ENCODE data around the gene TES.

TES gene

DNA sequence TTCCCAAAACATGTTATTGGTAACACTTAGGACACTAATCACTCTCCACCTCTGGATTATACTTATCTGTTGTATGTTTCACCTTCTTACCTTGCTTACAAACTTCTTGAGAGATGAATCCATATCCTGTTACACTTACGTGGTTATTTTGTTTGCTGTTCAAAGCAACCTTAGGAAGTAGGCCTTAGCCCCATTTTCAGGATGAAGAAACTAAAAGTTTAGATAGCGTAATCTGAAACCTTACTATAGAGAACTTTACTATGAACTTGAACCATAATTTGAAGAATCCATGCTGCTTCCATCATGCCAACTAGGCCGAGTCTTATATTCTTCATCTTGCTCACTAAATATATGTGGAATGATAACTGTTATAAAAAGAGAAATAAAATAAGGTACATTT, 4.6 kb downstream of the TES start:
- H3K4me1 ChIP-seq (ENCODE audit: control insufficient read depth, insufficient read depth, low read length) = no peaks in the 10 kb centered on the region
- no peaks in the 10 kb centered on the region for H3K9me3 ChIP-seq (ENCODE audit: control insufficient read depth, insufficient read depth, low read length)
- H3K4me3 ChIP-seq (ENCODE audit: low read depth, low read length) = no peak overlapping the region

GRCh38 chr7:116215551-116215950, 5.2 kb downstream of the TES start:
- Histone ChIP-seq H3K9ac (ENCODE audit: low read depth, low read length) (no peak overlapping the region), H3K36me3 (ENCODE audit: control insufficient read depth, insufficient read depth, low read length) (no peaks in the 10 kb centered on the region), H3K4me3 (ENCODE audit: low read depth, low read length) (no peak overlapping the region), H3K9me3 (ENCODE audit: control insufficient read depth, insufficient read depth, low read length) (no peaks in the 10 kb centered on the region), H3K4me1 (ENCODE audit: control insufficient read depth, insufficient read depth, low read length) (no peaks in the 10 kb centered on the region), H3K27me3 (ENCODE audit: control insufficient read depth, insufficient read depth, low read length) (peaks cover 6% of the 10 kb centered on the region)

More for the DNA sequence above, 4.6 kb downstream of the TES start:
- Histone ChIP-seq H3K9ac (ENCODE audit: low read depth, low read length) (no peak overlapping the region), H3K27me3 (ENCODE audit: control insufficient read depth, insufficient read depth, low read length) (peaks cover 7% of the 10 kb centered on the region), H3K36me3 (ENCODE audit: control insufficient read depth, insufficient read depth, low read length) (no peaks in the 10 kb centered on the region)

GRCh38 chr7:116216956-116217571, 6.7 kb downstream of the TES start:
- Histone ChIP-seq H3K9ac (ENCODE audit: low read depth, low read length) (no peak overlapping the region), H3K27me3 (ENCODE audit: control insufficient read depth, insufficient read depth, low read length) (peaks cover 3% of the 10 kb centered on the region), H3K36me3 (ENCODE audit: control insufficient read depth, insufficient read depth, low read length) (no peaks in the 10 kb centered on the region), H3K9me3 (ENCODE audit: control insufficient read depth, insufficient read depth, low read length) (no peaks in the 10 kb centered on the region), H3K4me3 (ENCODE audit: low read depth, low read length) (no peak overlapping the region), H3K4me1 (ENCODE audit: control insufficient read depth, insufficient read depth, low read length) (no peaks in the 10 kb centered on the region)

DNA sequence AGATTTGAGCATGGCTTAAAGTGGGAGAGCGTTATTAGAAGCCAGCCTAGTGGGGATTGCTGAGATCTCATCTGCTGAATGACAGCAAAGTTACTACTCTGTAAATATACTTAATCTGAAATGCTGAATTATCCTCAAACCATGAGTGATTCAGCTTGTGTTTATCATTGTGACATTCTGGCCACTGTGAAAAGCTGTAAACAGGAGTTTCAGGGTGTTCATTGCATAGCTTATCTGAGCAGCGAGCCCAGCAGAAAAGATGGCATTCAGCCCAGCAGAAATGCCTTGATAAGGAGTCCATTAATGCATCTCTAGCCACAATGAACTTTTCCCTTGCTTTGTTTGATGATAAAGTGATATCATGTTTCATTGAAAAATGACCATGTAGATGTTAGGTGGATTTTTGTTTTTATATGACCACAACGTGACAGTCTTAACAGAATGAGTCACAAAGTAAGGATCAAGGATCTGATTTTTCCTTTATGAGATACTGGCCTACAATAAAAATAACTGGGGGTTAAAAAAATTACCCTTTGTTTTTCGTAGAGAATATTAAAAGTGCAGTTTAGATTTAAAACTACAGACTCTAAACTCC, 7.8 kb downstream of the TES start:
- Histone ChIP-seq H3K4me3 (ENCODE audit: low read depth, low read length) (no peak overlapping the region), H3K9ac (ENCODE audit: low read depth, low read length) (no peak overlapping the region), H3K9me3 (ENCODE audit: control insufficient read depth, insufficient read depth, low read length) (no peaks in the 10 kb centered on the region), H3K4me1 (ENCODE audit: control insufficient read depth, insufficient read depth, low read length) (no peaks in the 10 kb centered on the region), H3K27me3 (ENCODE audit: control insufficient read depth, insufficient read depth, low read length) (no peaks in the 10 kb centered on the region), H3K36me3 (ENCODE audit: control insufficient read depth, insufficient read depth, low read length) (no peaks in the 10 kb centered on the region)

- H3K4me3 ChIP-seq (ENCODE audit: low read depth, low read length) = no peak overlapping the region
- no peaks in the 10 kb centered on the region for H3K4me1 ChIP-seq (ENCODE audit: control insufficient read depth, insufficient read depth, low read length)
- no peak overlapping the region for H3K9ac ChIP-seq (ENCODE audit: low read depth, low read length)
- no peaks in the 10 kb centered on the region for H3K36me3 ChIP-seq (ENCODE audit: control insufficient read depth, insufficient read depth, low read length)
- no peaks in the 10 kb centered on the region for H3K9me3 ChIP-seq (ENCODE audit: control insufficient read depth, insufficient read depth, low read length)
- no peaks in the 10 kb centered on the region for H3K27me3 ChIP-seq (ENCODE audit: control insufficient read depth, insufficient read depth, low read length)
Measured at GRCh38 chr7:116218747-116219146, 8.4 kb downstream of the TES start.

DNA sequence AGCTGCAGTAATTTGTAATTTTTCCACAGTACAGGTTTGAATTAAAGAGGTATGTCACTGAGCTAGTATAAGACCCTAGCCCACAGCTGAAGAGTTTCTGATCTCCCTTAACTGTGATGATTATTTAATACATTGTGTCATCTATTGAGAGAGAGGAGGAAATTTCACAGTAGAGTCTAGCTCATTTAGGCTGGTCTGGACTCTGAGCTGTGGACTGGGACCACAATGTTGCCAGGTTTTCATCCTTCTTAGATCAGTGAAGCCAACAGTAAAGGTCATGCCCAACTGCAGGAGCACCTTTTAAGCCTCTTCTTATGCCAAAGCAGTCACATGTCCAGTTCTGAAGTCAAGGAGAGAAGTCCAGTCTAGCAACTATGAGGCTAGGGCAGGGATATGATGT, 8.9 kb downstream of the TES start:
- H3K9me3 ChIP-seq (ENCODE audit: control insufficient read depth, insufficient read depth, low read length) = no peaks in the 10 kb centered on the region
- H3K36me3 ChIP-seq (ENCODE audit: control insufficient read depth, insufficient read depth, low read length) = no peaks in the 10 kb centered on the region
- no peak overlapping the region for H3K9ac ChIP-seq (ENCODE audit: low read depth, low read length)
- H3K4me1 ChIP-seq (ENCODE audit: control insufficient read depth, insufficient read depth, low read length) = no peaks in the 10 kb centered on the region
- no peak overlapping the region for H3K4me3 ChIP-seq (ENCODE audit: low read depth, low read length)
- no peaks in the 10 kb centered on the region for H3K27me3 ChIP-seq (ENCODE audit: control insufficient read depth, insufficient read depth, low read length)

GRCh38 chr7:116219834-116220233, 9.5 kb downstream of the TES start:
- Histone ChIP-seq H3K4me1 (ENCODE audit: control insufficient read depth, insufficient read depth, low read length) (no peaks in the 10 kb centered on the region), H3K9me3 (ENCODE audit: control insufficient read depth, insufficient read depth, low read length) (no peaks in the 10 kb centered on the region), H3K4me3 (ENCODE audit: low read depth, low read length) (no peak overlapping the region), H3K9ac (ENCODE audit: low read depth, low read length) (no peak overlapping the region), H3K36me3 (ENCODE audit: control insufficient read depth, insufficient read depth, low read length) (no peaks in the 10 kb centered on the region), H3K27me3 (ENCODE audit: control insufficient read depth, insufficient read depth, low read length) (no peaks in the 10 kb centered on the region)

DNA sequence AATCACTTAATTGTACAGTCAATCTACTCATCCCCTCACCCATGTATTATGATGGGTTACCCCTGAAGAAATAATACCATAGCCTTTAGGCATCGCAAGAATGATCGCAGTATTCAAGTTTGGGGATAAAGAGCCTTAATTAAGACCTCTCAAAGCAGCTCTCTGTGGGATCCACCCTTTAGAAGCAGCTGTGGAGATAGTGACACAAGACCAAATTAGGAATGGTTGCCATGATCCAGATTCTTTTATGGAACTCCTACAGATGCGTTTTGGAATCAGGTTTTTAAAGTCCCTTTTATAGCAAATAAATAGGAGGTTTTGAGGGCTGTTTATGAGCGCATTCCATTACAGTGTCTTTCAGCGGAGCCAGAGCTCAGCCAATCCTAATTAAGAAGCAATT, 12.2 kb downstream of the TES start:
- no peak overlapping the region for H3K9ac ChIP-seq (ENCODE audit: low read depth, low read length)

DNA sequence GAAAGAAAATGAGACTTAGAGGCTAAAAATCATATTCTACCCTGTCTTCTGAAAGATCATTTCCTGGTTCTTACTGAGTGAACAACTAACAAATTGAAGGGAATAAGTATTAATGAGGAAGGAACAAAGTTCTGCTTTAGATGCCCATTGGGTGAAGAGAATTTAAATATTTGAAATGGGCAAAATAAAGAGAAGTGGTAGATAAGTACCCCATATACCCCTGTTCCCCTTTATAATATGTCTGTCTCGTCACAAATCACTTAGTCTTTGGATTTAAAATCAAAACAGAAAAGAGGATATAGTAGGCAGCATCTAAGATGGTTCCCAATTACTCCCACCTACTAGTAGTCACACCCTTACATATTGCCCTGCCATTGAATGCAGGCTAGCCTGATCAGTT, 13.2 kb downstream of the TES start:
- Histone ChIP-seq H3K36me3 (ENCODE audit: control insufficient read depth, insufficient read depth, low read length) (no peaks in the 10 kb centered on the region), H3K4me1 (ENCODE audit: control insufficient read depth, insufficient read depth, low read length) (no peaks in the 10 kb centered on the region), H3K4me3 (ENCODE audit: low read depth, low read length) (no peak overlapping the region), H3K9me3 (ENCODE audit: control insufficient read depth, insufficient read depth, low read length) (no peaks in the 10 kb centered on the region), H3K9ac (ENCODE audit: low read depth, low read length) (no peak overlapping the region), H3K27me3 (ENCODE audit: control insufficient read depth, insufficient read depth, low read length) (no peaks in the 10 kb centered on the region)

More for the DNA sequence above, 12.2 kb downstream of the TES start:
- Histone ChIP-seq H3K27me3 (ENCODE audit: control insufficient read depth, insufficient read depth, low read length) (no peaks in the 10 kb centered on the region), H3K4me3 (ENCODE audit: low read depth, low read length) (no peak overlapping the region), H3K36me3 (ENCODE audit: control insufficient read depth, insufficient read depth, low read length) (no peaks in the 10 kb centered on the region), H3K9me3 (ENCODE audit: control insufficient read depth, insufficient read depth, low read length) (no peaks in the 10 kb centered on the region), H3K4me1 (ENCODE audit: control insufficient read depth, insufficient read depth, low read length) (no peaks in the 10 kb centered on the region)

- no peaks in the 10 kb centered on the region for H3K27me3 ChIP-seq (ENCODE audit: control insufficient read depth, insufficient read depth, low read length)
- H3K4me1 ChIP-seq (ENCODE audit: control insufficient read depth, insufficient read depth, low read length) = no peaks in the 10 kb centered on the region
- H3K4me3 ChIP-seq (ENCODE audit: low read depth, low read length) = no peak overlapping the region
- no peaks in the 10 kb centered on the region for H3K9me3 ChIP-seq (ENCODE audit: control insufficient read depth, insufficient read depth, low read length)
- no peak overlapping the region for H3K9ac ChIP-seq (ENCODE audit: low read depth, low read length)
- H3K36me3 ChIP-seq (ENCODE audit: control insufficient read depth, insufficient read depth, low read length) = no peaks in the 10 kb centered on the region
Measured at GRCh38 chr7:116224492-116225098, 14.3 kb downstream of the TES start.

DNA sequence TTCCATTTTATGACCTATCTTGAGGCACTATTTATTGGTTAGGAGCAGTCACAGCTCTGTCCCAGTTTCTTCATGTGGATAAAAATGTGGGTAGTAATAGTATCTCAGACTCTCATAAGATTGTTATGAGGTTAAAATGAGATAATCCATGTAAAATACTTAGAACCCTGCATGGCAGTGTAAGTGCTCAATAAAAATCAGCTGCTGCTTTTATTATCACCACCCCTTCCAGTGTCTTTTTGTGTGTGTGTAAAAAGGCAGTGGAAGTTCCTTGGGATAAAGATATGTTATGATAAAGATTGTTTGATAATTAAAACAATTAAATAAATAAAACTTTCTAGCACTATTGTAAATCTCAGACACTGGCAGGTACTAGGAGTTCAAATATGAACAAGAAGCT, 15.5 kb downstream of the TES start:
- H3K36me3 ChIP-seq (ENCODE audit: control insufficient read depth, insufficient read depth, low read length) = no peaks in the 10 kb centered on the region
- no peaks in the 10 kb centered on the region for H3K4me1 ChIP-seq (ENCODE audit: control insufficient read depth, insufficient read depth, low read length)
- H3K9ac ChIP-seq (ENCODE audit: low read depth, low read length) = no peak overlapping the region
- no peaks in the 10 kb centered on the region for H3K9me3 ChIP-seq (ENCODE audit: control insufficient read depth, insufficient read depth, low read length)
- H3K4me3 ChIP-seq (ENCODE audit: low read depth, low read length) = no peak overlapping the region
- no peaks in the 10 kb centered on the region for H3K27me3 ChIP-seq (ENCODE audit: control insufficient read depth, insufficient read depth, low read length)

GRCh38 chr7:116226664-116227063, 16.3 kb downstream of the TES start:
- Histone ChIP-seq H3K9me3 (ENCODE audit: control insufficient read depth, insufficient read depth, low read length) (no peaks in the 10 kb centered on the region), H3K4me1 (ENCODE audit: control insufficient read depth, insufficient read depth, low read length) (no peaks in the 10 kb centered on the region), H3K9ac (ENCODE audit: low read depth, low read length) (no peak overlapping the region), H3K4me3 (ENCODE audit: low read depth, low read length) (no peak overlapping the region), H3K27me3 (ENCODE audit: control insufficient read depth, insufficient read depth, low read length) (no peaks in the 10 kb centered on the region), H3K36me3 (ENCODE audit: control insufficient read depth, insufficient read depth, low read length) (no peaks in the 10 kb centered on the region)

All from iPS-15b (cell line).